KMS-11 (cell line): ENCODE measurements around the gene WRAP73.

ENCODE experiments used
- H2AFZ ChIP-seq: fragments of 200-600 bp; sonication (generic); 2 replicates; pipeline ENCODE4 v1.6.1; 2016; ENCODE audit warnings: antibody characterized with exemption, mixed run types, low read depth
- H3K27ac ChIP-seq: fragments of 200-600 bp; sonication (generic); 2 replicates; pipeline ENCODE4 v1.6.1; 2016; ENCODE audit warnings: mild to moderate bottlenecking, mixed run types
- H3K27me3 ChIP-seq: fragments of 200-600 bp; sonication (generic); 2 replicates; pipeline ENCODE4 v1.6.1; 2017; ENCODE audit warnings: mild to moderate bottlenecking, low read depth, mixed run types, moderate library complexity; ENCODE audit not compliant: insufficient read depth
- H3K36me3 ChIP-seq: fragments of 200-600 bp; sonication (generic); 2 replicates; pipeline ENCODE4 v1.6.1; 2017; ENCODE audit warnings: mild to moderate bottlenecking, mixed run types; ENCODE audit not compliant: insufficient read depth
- H3K4me1 ChIP-seq: fragments of 200-600 bp; sonication (generic); 2 replicates; pipeline ENCODE4 v1.6.1; 2016; ENCODE audit warnings: mild to moderate bottlenecking, low read depth, mixed run types; ENCODE audit not compliant: poor library complexity, severe bottlenecking
- H3K4me2 ChIP-seq: fragments of 200-600 bp; sonication (generic); 2 replicates; pipeline ENCODE4 v1.7.0; 2016; ENCODE audit warnings: mild to moderate bottlenecking, mixed run types
- H3K4me3 ChIP-seq: fragments of 200-600 bp; sonication (generic); IDR thresholded peaks from 2 replicates; pipeline ENCODE4 v1.6.1; 2017; ENCODE audit warnings: low read depth, low read length, mixed read lengths; ENCODE audit not compliant: insufficient read depth
- H3K79me2 ChIP-seq: fragments of 200-600 bp; sonication (generic); 2 replicates; pipeline ENCODE4 v1.6.1; 2016; ENCODE audit warnings: low read depth, mixed run types; ENCODE audit not compliant: insufficient read depth
- H3K9ac ChIP-seq: fragments of 200-600 bp; sonication (generic); 2 replicates; pipeline ENCODE4 v1.6.1; 2016; ENCODE audit warnings: mild to moderate bottlenecking, mixed run types
- H4K20me1 ChIP-seq: fragments of 200-600 bp; sonication (generic); 2 replicates; pipeline ENCODE4 v1.6.1; 2016; ENCODE audit warnings: mild to moderate bottlenecking, mixed run types; ENCODE audit not compliant: insufficient read depth
- CTCF ChIP-seq: fragments of 200-600 bp; sonication (generic); conservative IDR thresholded peaks from 2 replicates; pipeline ENCODE4 v1.6.1; 2017; ENCODE audit warnings: low read depth, mild to moderate bottlenecking, antibody characterized with exemption, low read length, moderate library complexity, mixed read lengths

Gene WRAP73

GRCh38 chr1:3668148-3668547 lies 18.2 kb upstream of the WRAP73 start:
- Histone ChIP-seq H3K27me3 (peaks cover 95% of the 10 kb centered on the region), H3K4me2 (no peak overlapping the region)

GRCh38 chr1:3664700-3665375 lies 14.9 kb upstream of the WRAP73 start:
- Histone ChIP-seq H2AFZ (no peak overlapping the region), H3K9ac (no peak overlapping the region), H3K4me3 (no peak overlapping the region), H3K4me2 (no peak overlapping the region), H3K27ac (no peak overlapping the region), H3K4me1 (peaks cover 6% of the 10 kb centered on the region), H4K20me1 (no peaks in the 10 kb centered on the region), H3K27me3 (peaks cover 94% of the 10 kb centered on the region), H3K36me3 (no peaks in the 10 kb centered on the region), H3K79me2 (no peaks in the 10 kb centered on the region)
- TF ChIP-seq CTCF, result no peak

More at GRCh38 chr1:3668148-3668547, 18.2 kb upstream of the WRAP73 start:
- H3K4me3 ChIP-seq, result no peak overlapping the region
- H3K79me2 ChIP-seq, result no peaks in the 10 kb centered on the region
- H4K20me1 ChIP-seq, result no peaks in the 10 kb centered on the region
- no peak overlapping the region for H3K27ac ChIP-seq
- TF ChIP-seq CTCF, result no peak
- no peak overlapping the region for H2AFZ ChIP-seq
- no peak overlapping the region for H3K9ac ChIP-seq
- no peaks in the 10 kb centered on the region for H3K36me3 ChIP-seq
- peaks cover 6% of the 10 kb centered on the region for H3K4me1 ChIP-seq

GRCh38 chr1:3663999-3664699 lies 14.2 kb upstream of the WRAP73 start:
- Histone ChIP-seq H3K79me2 (no peaks in the 10 kb centered on the region), H3K9ac (no peak overlapping the region), H3K27me3 (peaks cover 94% of the 10 kb centered on the region), H3K4me2 (no peak overlapping the region), H2AFZ (no peak overlapping the region), H3K4me3 (no peak overlapping the region), H3K4me1 (peaks cover 6% of the 10 kb centered on the region), H3K27ac (no peak overlapping the region), H3K36me3 (no peaks in the 10 kb centered on the region), H4K20me1 (no peaks in the 10 kb centered on the region)
- no peak for TF ChIP-seq CTCF

GRCh38 chr1:3662080-3662671 lies 12.3 kb upstream of the WRAP73 start:
- Histone ChIP-seq H3K36me3 (no peaks in the 10 kb centered on the region), H4K20me1 (no peaks in the 10 kb centered on the region), H3K79me2 (no peaks in the 10 kb centered on the region), H2AFZ (no peak overlapping the region), H3K4me2 (no peak overlapping the region), H3K27me3 (peaks cover 94% of the 10 kb centered on the region), H3K9ac (no peak overlapping the region), H3K4me1 (no peaks in the 10 kb centered on the region), H3K27ac (no peak overlapping the region), H3K4me3 (no peak overlapping the region)
- no peak for TF ChIP-seq CTCF
